Esophagus muscularis mucosa (tissue), 4 donors: ENCODE results near the gene ACOXL. TPM values are rescaled to one million over a fixed set of nuclear protein-coding genes. Genes with fewer than 3 reads are reported as not detected.

ENCODE experiments used
- DNase-seq: peaks from one replicate; pipeline ENCODE4 v3.0.0-alpha.2; 2017; ENCODE audit errors: extremely low spot score
- H3K27ac ChIP-seq, 4 donors: fragments of 200-600 bp; sonication (generic); replicated peaks in 1 of 4; 1 replicate in 3 of 4; 2 replicates in 1 of 4; pipeline ENCODE4 v1.5.1; 2016 to 2019; ENCODE audit warnings: mild to moderate bottlenecking in 1 of 4
- H3K27me3 ChIP-seq, 4 donors: fragments of 200-600 bp; sonication (generic); one replicate each; pipeline versions ENCODE4 v1.5.1 to v1.6.0; 2016 to 2019
- H3K36me3 ChIP-seq, 4 donors: fragments of 200-600 bp; sonication (generic); one replicate each; pipeline ENCODE4 v1.5.1; 2016 to 2019
- H3K4me1 ChIP-seq, 4 donors: fragments of 200-600 bp; sonication (generic); one replicate each; pipeline ENCODE4 v1.5.1; 2016 to 2019
- H3K4me3 ChIP-seq, 4 donors: fragments of 200-600 bp; sonication (generic); 1 replicate in 2 of 4; 2 replicates in 2 of 4; pipeline ENCODE4 v1.5.1; 2016 to 2019; ENCODE audit warnings: mild to moderate bottlenecking in 4 of 4, moderate library complexity in 1 of 4
- H3K9me3 ChIP-seq, 4 donors: fragments of 200-600 bp; sonication (generic); 1 replicate in 3 of 4; 2 replicates in 1 of 4; pipeline ENCODE4 v1.5.1; 2016 to 2019
- CTCF ChIP-seq, 3 experiments: fragments of 200-600 bp in 2 of 3; fragments of 450-650 bp in 1 of 3; sonication (generic) in 2 of 3; IDR thresholded peaks; one replicate each; pipeline ENCODE4 v1.5.1; 2017 to 2019; ENCODE audit warnings: antibody characterized with exemption in 3 of 3, mild to moderate bottlenecking in 2 of 3, moderate library complexity in 1 of 3
- EP300 ChIP-seq: sonication (generic); formaldehyde crosslinking; IDR thresholded peaks from one replicate; pipeline ENCODE4 v1.6.1; 2017; ENCODE audit warnings: antibody characterized with exemption
- POLR2A ChIP-seq: fragments of 450-650 bp; IDR thresholded peaks from one replicate; pipeline ENCODE4 v1.6.1; 2017; ENCODE audit warnings: antibody characterized with exemption, moderate library complexity, mild to moderate bottlenecking, low read depth
- POLR2AphosphoS5 ChIP-seq, 2 donors: sonication (generic); formaldehyde crosslinking; IDR thresholded peaks; one replicate each; pipeline ENCODE4 v1.6.1; 2017; ENCODE audit warnings: antibody characterized with exemption in 2 of 2
- WGBS: methylation state at CpG from one replicate; pipeline ENCODE4 v1.1.5; 2018; 5-methylcytosine and 5-hydroxymethylcytosine counted together
- intact Hi-C: fragments of 100-400 bp; cut with DNase I; formaldehyde crosslinking; loops from one replicate; pipeline ENCODE4 v1.15.1; 2023
- total RNA-seq, 4 donors: library from RNA; depleted of rRNA; stranded (reverse); fragments of >200 nt; gene quantifications; one replicate each; pipeline versions ENCODE4 v1.1.0 to v1.2.1, GENCODE V29; 2016

The ACOXL gene
- total RNA-seq, 4 donors from 2014 or later, result not detected

- peak; percentile 66 for DNase-seq
- Histone ChIP-seq H3K4me1 (no peaks in the 10 kb centered on the region), H3K27me3 (peaks cover 0 to 16% (median 0%) of the 10 kb centered on the region in 4 donors), H3K9me3 (peaks cover 0 to 6% (median 2%) of the 10 kb centered on the region in 4 donors), H3K36me3 (no peaks in the 10 kb centered on the region), H3K27ac (no peak overlapping the region), H3K4me3 (no peak overlapping the region)
- intact Hi-C loops, result no loop called here
- TF ChIP-seq CTCF (IDR thresholded peaks at IDR 0.05) (no peak), POLR2AphosphoS5 (IDR thresholded peaks at IDR 0.05) (no peak), POLR2A (no peak), EP300 (no peak)
- WGBS, result 77% methylated on average over 9 of the region's 9 CpGs
These were observed 325.3 kb downstream of the ACOXL start for GRCh38 chr2:111057721-111058120.

- H3K9me3 ChIP-seq, result peaks cover 0 to 6% (median 2%) of the 10 kb centered on the region in 4 donors
- no peak overlapping the region for H3K27ac ChIP-seq
- TF ChIP-seq CTCF (IDR thresholded peaks at IDR 0.05) (no peak), POLR2AphosphoS5 (IDR thresholded peaks at IDR 0.05) (no peak), POLR2A (no peak), EP300 (no peak)
- intact Hi-C loops, result no loop called here
- H3K4me3 ChIP-seq, result no peak overlapping the region
- DNase-seq, result peak; percentile 45
- WGBS, result 66% methylated on average over 5 of the region's 5 CpGs
- H3K36me3 ChIP-seq, result no peaks in the 10 kb centered on the region
- no peaks in the 10 kb centered on the region for H3K4me1 ChIP-seq
- H3K27me3 ChIP-seq, result peaks cover 0 to 16% (median 0%) of the 10 kb centered on the region in 4 donors
These were observed 325.9 kb downstream of the ACOXL start for GRCh38 chr2:111058264-111058663.

DNA sequence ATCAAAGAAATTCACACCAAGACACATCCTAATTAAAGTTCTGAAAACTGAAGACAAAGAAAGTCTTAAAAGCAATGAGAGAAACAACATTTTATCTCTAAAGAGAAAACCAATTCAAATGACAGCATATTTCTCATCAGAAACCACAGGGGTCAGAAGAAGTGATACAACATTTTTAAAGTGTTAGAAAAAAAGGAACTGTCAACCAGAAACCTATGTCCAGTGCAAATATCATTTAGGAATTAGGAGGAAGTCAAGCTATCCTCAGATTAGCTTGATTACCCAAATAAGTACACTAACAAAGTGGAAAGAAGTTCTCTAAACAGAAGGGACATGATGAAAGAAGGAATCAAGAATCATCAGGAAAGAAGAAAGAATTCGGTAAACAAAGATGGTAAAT is 328.8 kb downstream of the ACOXL start:
- TF ChIP-seq EP300 (no peak), POLR2AphosphoS5 (IDR thresholded peaks at IDR 0.05) (no peak), CTCF (IDR thresholded peaks at IDR 0.05) (no peak)
- Histone ChIP-seq H3K27me3 (peaks cover 0 to 7% (median 0%) of the 10 kb centered on the region in 4 donors), H3K4me3 (no peak overlapping the region), H3K27ac (no peak overlapping the region), H3K9me3 (peaks cover 0 to 6% (median 2%) of the 10 kb centered on the region in 4 donors), H3K36me3 (no peaks in the 10 kb centered on the region), H3K4me1 (no peaks in the 10 kb centered on the region)
- no peak for DNase-seq
- intact Hi-C loops, result no loop called here
- 88% methylated on average over 1 of the region's 1 CpG for WGBS

- no peak for DNase-seq
- intact Hi-C loops, result no loop called here
- Histone ChIP-seq H3K27me3 (peaks cover 0 to 7% (median 0%) of the 10 kb centered on the region in 4 donors), H3K4me1 (no peaks in the 10 kb centered on the region), H3K9me3 (peaks cover 0 to 6% (median 2%) of the 10 kb centered on the region in 4 donors), H3K27ac (no peak overlapping the region), H3K4me3 (no peak overlapping the region), H3K36me3 (no peaks in the 10 kb centered on the region)
- 31% methylated on average over 2 of the region's 2 CpGs for WGBS
- TF ChIP-seq EP300 (no peak), CTCF (IDR thresholded peaks at IDR 0.05) (no peak), POLR2A (no peak), POLR2AphosphoS5 (IDR thresholded peaks at IDR 0.05) (no peak)
These were observed 330.0 kb downstream of the ACOXL start for GRCh38 chr2:111062417-111062816.

- 84% methylated on average over 2 of the region's 2 CpGs for WGBS
- peaks cover 0 to 3% (median 2%) of the 10 kb centered on the region in 4 donors for H3K4me1 ChIP-seq
These were observed 333.8 kb downstream of the ACOXL start for GRCh38 chr2:111066062-111066593.

More at GRCh38 chr2:111066062-111066593, 333.8 kb downstream of the ACOXL start:
- no peaks in the 10 kb centered on the region for H3K9me3 ChIP-seq
- H3K27ac ChIP-seq, result no peak overlapping the region
- TF ChIP-seq EP300, result no peak
- TF ChIP-seq CTCF (IDR thresholded peaks at IDR 0.05), result no peak
- no peak for TF ChIP-seq POLR2AphosphoS5 (IDR thresholded peaks at IDR 0.05)
- TF ChIP-seq POLR2A, result no peak
- no peak for DNase-seq
- H3K27me3 ChIP-seq, result no peaks in the 10 kb centered on the region
- H3K4me3 ChIP-seq, result no peak overlapping the region
- H3K36me3 ChIP-seq, result no peaks in the 10 kb centered on the region
- intact Hi-C loops, result no loop called here
